PFSK-1 (cell line): ENCODE data around the gene HMGN5.

Source experiments
- FOXP2 ChIP-seq: optimal IDR thresholded peaks from 2 replicates; pipeline ENCODE3; 2011; ENCODE audit warnings: borderline replicate concordance, control low read depth, inconsistent platforms; ENCODE audit not compliant: insufficient read depth; ENCODE audit errors: extremely low read length, extremely low read depth
- POLR2AphosphoS5 ChIP-seq: IDR thresholded peaks from 2 replicates; pipeline ENCODE4 v1.6.1; 2012; ENCODE audit warnings: low read depth, mild to moderate bottlenecking, control low read depth, low read length, moderate library complexity
- REST ChIP-seq, 2 experiments: IDR thresholded peaks; 2 replicates each; pipeline versions ENCODE4 v1.6.1 to v1.8.0; 2011 to 2012; ENCODE audit warnings: low read depth in 2 of 2, low read length in 2 of 2, control low read depth in 1 of 2, inconsistent platforms in 1 of 2, mild to moderate bottlenecking in 1 of 2, moderate library complexity in 1 of 2; ENCODE audit not compliant: insufficient read depth in 1 of 2
- SIN3A ChIP-seq: IDR thresholded peaks from 2 replicates; pipeline ENCODE4 v1.6.1; 2012; ENCODE audit warnings: mild to moderate bottlenecking, low read length, moderate library complexity, borderline replicate concordance; ENCODE audit not compliant: insufficient read depth
- TAF1 ChIP-seq: IDR thresholded peaks from 2 replicates; pipeline ENCODE4 v1.6.1; 2012; ENCODE audit warnings: low read length, control low read depth, borderline replicate concordance; ENCODE audit not compliant: insufficient read depth

- TF ChIP-seq POLR2AphosphoS5 (no peak), SIN3A (no peak), REST (IDR thresholded peaks at IDR 0.05; ENCODE audit: insufficient read depth in 1 of 2, low read depth in 2 of 2, low read length in 2 of 2) (no peak), TAF1 (no peak), FOXP2 (no peak)
These were observed 1.2 kb upstream of the HMGN5 start for GRCh38 chrX:81202943-81203342.
